Lung (tissue), 12 donors: ENCODE results near the gene ELP4. TPM values are rescaled to one million over a fixed set of nuclear protein-coding genes. Genes with fewer than 3 reads are reported as not detected.

Experiments
- ATAC-seq: fragments of 200-7000 bp; cut with Tn5 transposase; one replicate; pipeline ENCODE4 v1.9.1; 2020; ENCODE audit warnings: moderate number of reproducible peaks; ENCODE audit not compliant: insufficient read depth, low FRiP score
- DNase-seq, 3 donors: peaks; one replicate each; pipeline ENCODE4 v3.0.0-alpha.2; 2013 to 2017
- H3K27ac ChIP-seq, 2 donors: one replicate each; pipeline ENCODE4 v1.5.1; 2013; ENCODE audit warnings: mild to moderate bottlenecking in 2 of 2, moderate library complexity in 2 of 2, control low read depth in 1 of 2, inconsistent platforms in 1 of 2, low read depth in 1 of 2, low read length in 1 of 2
- H3K27me3 ChIP-seq, 3 donors: one replicate each; pipeline ENCODE4 v1.5.1; 2013; ENCODE audit warnings: low read length in 2 of 3; ENCODE audit not compliant: control insufficient read depth in 3 of 3, insufficient read depth in 3 of 3
- H3K36me3 ChIP-seq, 4 donors: one replicate each; pipeline ENCODE4 v1.5.1; 2013; ENCODE audit warnings: low read length in 4 of 4, mild to moderate bottlenecking in 1 of 4, moderate library complexity in 1 of 4; ENCODE audit not compliant: control insufficient read depth in 4 of 4, insufficient read depth in 4 of 4
- H3K4me1 ChIP-seq, 5 donors: one replicate each; pipeline ENCODE4 v1.5.1; 2013; ENCODE audit warnings: low read length in 5 of 5, mild to moderate bottlenecking in 2 of 5, moderate library complexity in 1 of 5; ENCODE audit not compliant: control insufficient read depth in 5 of 5, insufficient read depth in 5 of 5
- H3K4me3 ChIP-seq: one replicate; pipeline ENCODE4 v1.5.1; 2013; ENCODE audit warnings: mild to moderate bottlenecking, control low read depth, moderate library complexity
- H3K9ac ChIP-seq, 2 donors: one replicate each; pipeline ENCODE4 v1.5.1; 2013; ENCODE audit warnings: low read length in 2 of 2, control low read depth in 1 of 2; ENCODE audit not compliant: insufficient read depth in 1 of 2
- H3K9me3 ChIP-seq, 4 donors: one replicate each; pipeline ENCODE4 v1.5.1; 2013; ENCODE audit warnings: low read length in 3 of 4, mild to moderate bottlenecking in 1 of 4, moderate library complexity in 1 of 4; ENCODE audit not compliant: control insufficient read depth in 4 of 4, insufficient read depth in 3 of 4
- CTCF ChIP-seq: IDR thresholded peaks from 2 replicates; pipeline ENCODE4 v1.5.1; 2012; ENCODE audit warnings: mild to moderate bottlenecking; ENCODE audit errors: control extremely low read depth, extremely low read depth
- WGBS, 2 donors: extraction: QIAGEN DNeasy Blood & Tissue Kit; methylation state at CpG; one replicate each; pipeline ENCODE4 v1.1.7; 2013; 5-methylcytosine and 5-hydroxymethylcytosine counted together
- polyA plus RNA-seq, 2 donors: library from polyadenylated mRNA; stranded (reverse); fragments of 200-250 nt; gene quantifications; one replicate each; pipeline ENCODE4 v1.2.1, GENCODE V29; 2013
- total RNA-seq, 2 donors: library from RNA; depleted of rRNA in 1 of 2; stranded (reverse); fragments of >200 nt in 1 of 2; gene quantifications; one replicate each; pipeline ENCODE4 v1.2.1, GENCODE V29; 2014 to 2021
- donor health status: control.
- donor health status: control.
- donor health status: Bipolar disorder and iron deficiency.
- donor health status: healthy.
- donor health status: DM: yes; HTN: yes; CAD: no.

The ELP4 gene
- total and polyA plus RNA-seq, 4 donors, result 7.7 to 47.8 (median 13.7) TPM

- H3K9ac ChIP-seq, result no peak overlapping the region
- H3K27ac ChIP-seq, result no peak overlapping the region
Measured at GRCh38 chr11:31747581-31747980, 238.0 kb downstream of the ELP4 start.

GRCh38 chr11:31757260-31757835 is 247.8 kb downstream of the ELP4 start:
- Histone ChIP-seq H3K27ac (no peak overlapping the region), H3K27me3 (peaks cover 0 to 29% (median 0%) of the 10 kb centered on the region in 3 donors), H3K9me3 (no peaks in the 10 kb centered on the region), H3K36me3 (no peaks in the 10 kb centered on the region), H3K4me1 (peaks cover 0 to 10% (median 4%) of the 10 kb centered on the region in 5 donors), H3K9ac (no peak overlapping the region), H3K4me3 (no peak overlapping the region)
- WGBS, 2 donors, result 35 to 61% methylated on average over 3 of the region's 3 CpGs
- no peak for TF ChIP-seq CTCF
- ATAC-seq, result peak; percentile 61
- peak in 2 of 3 donors; percentile 42 to 64 for DNase-seq

More at GRCh38 chr11:31747581-31747980, 238.0 kb downstream of the ELP4 start:
- Histone ChIP-seq H3K9me3 (no peaks in the 10 kb centered on the region), H3K4me1 (no peaks in the 10 kb centered on the region), H3K27me3 (peaks cover 0 to 31% (median 0%) of the 10 kb centered on the region in 3 donors), H3K36me3 (no peaks in the 10 kb centered on the region), H3K4me3 (no peak overlapping the region)
- ATAC-seq, result no peak
- DNase-seq, result no peak
- WGBS, 2 donors, result 46 to 78% methylated on average over 1 of the region's 1 CpG
- no peak for TF ChIP-seq CTCF

DNA sequence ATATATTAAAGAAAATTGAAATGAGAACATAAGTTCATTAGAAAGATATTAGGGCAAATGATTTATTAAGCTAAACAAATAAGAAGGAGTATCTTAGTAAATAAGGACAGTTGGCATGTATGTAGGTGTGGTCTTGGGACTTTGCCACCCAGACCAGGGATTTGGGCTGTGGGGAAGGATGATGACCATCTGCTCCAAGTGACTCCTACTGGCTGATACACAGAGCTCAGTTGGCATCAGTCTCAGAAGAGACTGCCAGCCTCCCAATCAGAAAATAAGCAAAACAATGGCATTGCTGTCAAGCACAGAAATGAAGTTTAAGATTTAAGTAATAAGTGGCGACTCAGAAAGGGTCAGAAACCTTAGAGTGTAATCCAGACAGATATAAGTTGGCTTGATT is 252.1 kb downstream of the ELP4 start:
- no peaks in the 10 kb centered on the region for H3K9me3 ChIP-seq
- ATAC-seq (no peak), DNase-seq (no peak)
- no peak overlapping the region for H3K4me3 ChIP-seq
- no peak for TF ChIP-seq CTCF
- peaks cover 0 to 10% (median 4%) of the 10 kb centered on the region in 5 donors for H3K4me1 ChIP-seq
- peaks cover 0 to 12% (median 0%) of the 10 kb centered on the region in 3 donors for H3K27me3 ChIP-seq
- 93 to 94% methylated on average over 1 of the region's 1 CpG for WGBS, 2 donors
- H3K27ac ChIP-seq, result no peak overlapping the region
- no peak overlapping the region for H3K9ac ChIP-seq
- peaks cover 0 to 2% (median 0%) of the 10 kb centered on the region in 4 donors for H3K36me3 ChIP-seq

- Histone ChIP-seq H3K4me1 (no peaks in the 10 kb centered on the region), H3K9me3 (no peaks in the 10 kb centered on the region), H3K4me3 (no peak overlapping the region), H3K27ac (no peak overlapping the region), H3K36me3 (peaks cover 0 to 2% (median 0%) of the 10 kb centered on the region in 4 donors), H3K27me3 (peaks cover 0 to 12% (median 0%) of the 10 kb centered on the region in 3 donors), H3K9ac (no peak overlapping the region)
- TF ChIP-seq CTCF, result no peak
- ATAC-seq (no peak), DNase-seq (no peak)
Measured at GRCh38 chr11:31763296-31763695, 253.7 kb downstream of the ELP4 start.
